Measurements from ENCODE around the gene UBA5.
"Not testable (repeated sequence)": the region's sequence is repeated elsewhere in the genome, so short reads cannot be mapped to it uniquely, and the experiment has no call there.

UBA5 gene

DNA sequence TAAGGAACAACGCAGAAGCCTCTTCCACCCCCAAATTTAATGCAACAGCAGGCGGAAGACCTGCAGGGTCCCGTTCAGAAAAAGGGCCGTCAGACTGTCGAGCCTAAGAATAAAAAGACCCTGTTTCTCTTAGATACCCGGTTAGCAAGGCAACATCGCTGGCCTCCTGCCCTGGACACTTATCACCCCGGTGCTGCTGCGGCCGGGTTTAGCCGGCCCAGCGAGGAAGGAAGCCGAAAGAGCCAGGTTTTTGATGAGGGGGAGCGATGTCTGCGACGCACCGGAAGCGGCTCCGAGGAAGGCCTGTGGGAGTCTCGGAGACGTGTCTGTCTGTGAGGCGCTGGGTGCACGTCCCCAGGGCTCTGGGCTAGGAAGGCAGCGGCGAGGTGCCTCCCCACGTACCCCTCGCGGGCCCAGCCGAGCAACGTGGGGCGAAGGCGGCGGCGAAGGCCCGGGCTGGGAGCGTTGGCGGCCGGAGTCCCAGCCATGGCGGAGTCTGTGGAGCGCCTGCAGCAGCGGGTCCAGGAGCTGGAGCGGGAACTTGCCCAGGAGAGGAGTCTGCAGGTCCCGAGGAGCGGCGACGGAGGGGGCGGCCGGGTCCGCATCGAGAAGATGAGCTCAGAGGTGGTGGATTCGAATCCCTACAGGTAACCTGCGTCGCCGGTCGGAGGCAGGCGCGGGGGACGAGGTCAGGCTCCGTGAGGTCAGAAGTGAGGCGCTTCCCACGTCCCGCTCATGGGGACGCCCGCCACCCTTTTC, at the start of gene UBA5:
UBA5 (plus strand) TSS at position 278 of the 759 bp plus-strand sequence; CDS start at position 487, 209 bp downstream.
- Mint-ChIP-seq H3K27ac (ENCODE audit: low read depth) (peak within 1 kb of the TSS; percentile 97), H3K4me3 (peak within 1 kb of the TSS; percentile 95), H3K4me1 (peaks cover 54% of the 10 kb centered on the region), H3K9me3 (no peaks in the 10 kb centered on the region), H3K36me3 (ENCODE audit: insufficient read depth) (peaks cover 12% of the 10 kb centered on the region), H3K27me3 (no peaks in the 10 kb centered on the region)
- ATAC-seq (replicated peaks; ENCODE audit: extremely low read depth, poor library complexity, severe bottlenecking) = peak; percentile 88
- DNase-seq (ENCODE audit: low spot score in 2 of 2) = peak; percentile 50 to 56

DNA sequence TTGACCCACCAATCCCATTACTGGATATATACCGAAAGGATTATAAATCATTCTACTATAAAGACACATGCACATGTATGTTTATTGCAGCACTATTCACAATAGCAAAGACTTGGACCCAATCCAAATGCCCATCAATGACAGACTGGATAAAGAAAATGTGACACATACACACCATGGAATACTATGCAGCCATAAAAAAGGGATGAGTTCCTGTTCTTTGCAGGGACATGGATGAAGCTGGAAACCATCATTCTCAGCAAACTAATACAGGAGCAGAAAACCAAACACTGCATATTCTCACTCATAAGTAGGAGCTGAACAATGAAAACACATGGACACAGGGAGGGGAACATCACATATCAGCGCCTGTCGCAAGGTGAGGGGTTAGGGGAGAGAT, 44.8 kb upstream of the UBA5 start:
- not testable (repeated sequence) for DNase-seq (ENCODE audit: low spot score in 2 of 2); H3K9me3 Mint-ChIP-seq; H3K4me1 Mint-ChIP-seq; H3K36me3 Mint-ChIP-seq (ENCODE audit: insufficient read depth); H3K27me3 Mint-ChIP-seq; H3K27ac Mint-ChIP-seq (ENCODE audit: low read depth); ATAC-seq (replicated peaks; ENCODE audit: extremely low read depth, poor library complexity, severe bottlenecking); H3K4me3 Mint-ChIP-seq

DNA sequence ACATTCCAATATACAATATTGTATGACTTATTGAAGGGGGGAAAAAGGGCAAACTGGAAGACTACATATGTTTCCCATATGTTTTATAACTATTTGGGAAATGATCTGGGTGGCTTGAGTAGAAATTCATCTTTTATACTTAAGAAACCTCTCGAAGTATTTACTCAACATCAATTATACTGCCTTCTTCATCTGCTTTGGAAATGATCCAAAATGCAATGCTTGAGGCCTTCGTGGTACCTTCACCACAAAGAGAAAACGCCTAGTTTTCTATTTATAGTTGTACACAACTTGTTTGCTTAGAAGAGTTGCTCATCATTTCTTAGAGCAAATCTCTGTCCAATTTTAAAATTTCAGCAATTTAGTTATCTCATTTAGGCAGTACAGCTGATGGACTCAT, 44.2 kb upstream of the UBA5 start:
- DNase-seq (ENCODE audit: low spot score in 2 of 2) = no peak
- H3K27ac Mint-ChIP-seq (ENCODE audit: low read depth) = no peak overlapping the region
- H3K4me1 Mint-ChIP-seq = peaks cover 4% of the 10 kb centered on the region
- peaks cover 10% of the 10 kb centered on the region for H3K36me3 Mint-ChIP-seq (ENCODE audit: insufficient read depth)
- ATAC-seq (replicated peaks; ENCODE audit: extremely low read depth, poor library complexity, severe bottlenecking) = no peak
- no peak overlapping the region for H3K4me3 Mint-ChIP-seq
- no peaks in the 10 kb centered on the region for H3K27me3 Mint-ChIP-seq
- H3K9me3 Mint-ChIP-seq = no peaks in the 10 kb centered on the region

DNA sequence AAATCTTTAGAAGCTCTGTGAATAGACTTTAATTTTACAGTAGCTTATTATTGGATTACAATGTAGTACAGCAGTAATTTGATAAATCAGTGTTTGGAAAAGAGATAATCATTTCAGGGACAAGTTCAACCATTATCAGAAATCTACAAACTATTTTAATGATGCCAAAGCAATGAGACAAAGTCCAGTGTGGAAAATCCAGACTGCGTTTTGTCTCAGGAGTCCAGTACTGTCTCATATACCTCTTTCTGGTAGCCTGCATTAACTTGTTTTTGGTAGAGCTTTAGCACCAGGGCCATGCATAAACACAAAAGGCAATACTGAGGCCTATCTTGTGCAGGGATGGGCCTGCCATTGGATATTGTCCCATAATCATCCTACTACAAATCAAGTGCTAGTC, 43.3 kb upstream of the UBA5 start:
- ATAC-seq (replicated peaks; ENCODE audit: extremely low read depth, poor library complexity, severe bottlenecking) (no peak), DNase-seq (ENCODE audit: low spot score in 2 of 2) (no peak)
- Mint-ChIP-seq H3K4me1 (peaks cover 7% of the 10 kb centered on the region), H3K27me3 (no peaks in the 10 kb centered on the region), H3K36me3 (ENCODE audit: insufficient read depth) (peaks cover 10% of the 10 kb centered on the region), H3K9me3 (no peaks in the 10 kb centered on the region), H3K4me3 (no peak overlapping the region), H3K27ac (ENCODE audit: low read depth) (no peak overlapping the region)

DNA sequence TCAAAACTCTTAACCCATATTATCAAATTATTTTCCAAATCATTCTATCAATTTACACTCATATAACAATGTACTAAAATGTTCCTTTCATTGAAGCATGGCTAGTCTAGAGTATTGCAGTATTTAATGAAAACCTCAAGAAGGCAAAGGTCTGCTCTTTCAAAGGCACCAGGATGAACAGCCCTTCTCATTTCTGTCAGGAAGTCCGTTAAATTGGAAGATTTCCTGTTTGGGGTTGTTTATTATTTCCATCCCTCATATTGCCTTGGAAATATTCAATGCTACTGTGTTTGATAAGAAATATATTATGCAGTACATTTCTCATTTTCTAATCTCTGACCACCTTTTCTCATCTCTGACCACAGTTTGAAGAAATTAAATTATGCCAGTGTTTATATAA, 38.0 kb upstream of the UBA5 start:
- Mint-ChIP-seq H3K4me1 (peaks cover 7% of the 10 kb centered on the region), H3K4me3 (no peak overlapping the region), H3K27ac (ENCODE audit: low read depth) (no peak overlapping the region), H3K36me3 (ENCODE audit: insufficient read depth) (peaks cover 12% of the 10 kb centered on the region), H3K9me3 (no peaks in the 10 kb centered on the region), H3K27me3 (no peaks in the 10 kb centered on the region)
- no peak for ATAC-seq (replicated peaks; ENCODE audit: extremely low read depth, poor library complexity, severe bottlenecking)
- no peak for DNase-seq (ENCODE audit: low spot score in 2 of 2)

DNA sequence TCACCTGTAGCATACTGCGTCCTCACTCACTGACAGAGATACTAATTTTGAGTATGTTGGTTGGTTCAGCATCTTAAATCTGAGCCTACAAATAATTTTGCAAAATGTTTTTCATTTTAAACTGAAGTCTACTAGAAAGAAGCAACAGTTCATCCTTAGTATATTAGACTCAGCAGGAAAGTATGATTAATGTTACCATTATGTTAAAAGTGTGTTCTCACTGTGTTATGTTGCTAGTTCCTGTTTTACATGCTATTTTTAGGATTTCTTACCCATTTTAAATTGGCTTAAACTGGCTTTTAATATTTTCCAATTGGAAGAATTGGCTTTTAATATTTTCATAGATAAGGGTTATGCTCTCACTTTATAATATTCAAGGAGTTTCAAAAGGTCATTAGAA, 37.4 kb upstream of the UBA5 start:
- H3K4me1 Mint-ChIP-seq = peaks cover 7% of the 10 kb centered on the region
- H3K9me3 Mint-ChIP-seq = no peaks in the 10 kb centered on the region
- peaks cover 10% of the 10 kb centered on the region for H3K36me3 Mint-ChIP-seq (ENCODE audit: insufficient read depth)
- H3K27ac Mint-ChIP-seq (ENCODE audit: low read depth) = no peak overlapping the region
- DNase-seq (ENCODE audit: low spot score in 2 of 2) = no peak
- ATAC-seq (replicated peaks; ENCODE audit: extremely low read depth, poor library complexity, severe bottlenecking) = no peak
- no peaks in the 10 kb centered on the region for H3K27me3 Mint-ChIP-seq
- no peak overlapping the region for H3K4me3 Mint-ChIP-seq

DNA sequence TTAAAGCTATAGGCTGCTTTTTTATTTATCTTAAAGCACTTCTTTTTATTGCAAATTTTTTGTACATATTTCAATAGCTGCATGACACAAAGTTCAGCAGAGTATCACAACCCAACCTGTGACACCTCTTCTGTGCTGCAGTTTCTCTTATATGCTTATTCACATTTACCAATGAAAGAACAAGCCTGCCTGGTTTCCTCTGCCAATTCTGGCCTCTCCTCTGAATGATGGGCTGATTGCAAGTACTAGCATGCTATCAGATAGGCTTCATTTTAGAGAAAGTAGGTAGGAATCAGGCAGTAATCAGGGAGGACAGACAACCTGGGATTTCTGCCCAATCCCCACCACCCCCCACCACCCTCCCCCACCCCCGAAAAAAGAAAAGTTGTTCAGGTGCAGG, 36.5 kb upstream of the UBA5 start:
- H3K36me3 Mint-ChIP-seq (ENCODE audit: insufficient read depth) = peaks cover 11% of the 10 kb centered on the region
- DNase-seq (ENCODE audit: low spot score in 2 of 2) (no peak), ATAC-seq (replicated peaks; ENCODE audit: extremely low read depth, poor library complexity, severe bottlenecking) (no peak)
- no peaks in the 10 kb centered on the region for H3K27me3 Mint-ChIP-seq
- no peak overlapping the region for H3K4me3 Mint-ChIP-seq
- H3K4me1 Mint-ChIP-seq = peaks cover 7% of the 10 kb centered on the region
- H3K9me3 Mint-ChIP-seq = no peaks in the 10 kb centered on the region
- no peak overlapping the region for H3K27ac Mint-ChIP-seq (ENCODE audit: low read depth)

DNA sequence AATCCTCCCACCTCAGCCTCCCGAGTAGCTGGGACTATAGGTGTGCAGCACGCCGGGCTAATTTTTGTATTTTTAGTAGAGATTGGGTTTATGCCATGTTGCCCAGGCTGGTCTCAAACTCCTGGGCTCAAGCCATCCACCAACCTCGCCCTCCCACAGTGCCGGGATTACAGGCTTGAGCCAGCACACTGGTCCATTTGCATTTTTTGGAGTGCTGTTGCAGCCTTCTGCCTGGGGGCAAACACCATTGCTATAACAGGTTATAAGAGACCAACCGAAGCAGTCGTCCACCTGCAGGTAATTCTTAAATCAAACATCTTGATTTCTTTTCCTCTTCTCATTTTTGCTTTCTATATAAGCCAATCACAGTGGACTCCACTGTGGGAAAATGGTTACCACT, 35.3 kb upstream of the UBA5 start:
- Mint-ChIP-seq H3K27me3 (no peaks in the 10 kb centered on the region), H3K4me3 (no peak overlapping the region), H3K4me1 (peaks cover 7% of the 10 kb centered on the region), H3K27ac (ENCODE audit: low read depth) (no peak overlapping the region), H3K9me3 (no peaks in the 10 kb centered on the region), H3K36me3 (ENCODE audit: insufficient read depth) (peaks cover 12% of the 10 kb centered on the region)
- DNase-seq (ENCODE audit: low spot score in 2 of 2) (no peak), ATAC-seq (replicated peaks; ENCODE audit: extremely low read depth, poor library complexity, severe bottlenecking) (no peak)

DNA sequence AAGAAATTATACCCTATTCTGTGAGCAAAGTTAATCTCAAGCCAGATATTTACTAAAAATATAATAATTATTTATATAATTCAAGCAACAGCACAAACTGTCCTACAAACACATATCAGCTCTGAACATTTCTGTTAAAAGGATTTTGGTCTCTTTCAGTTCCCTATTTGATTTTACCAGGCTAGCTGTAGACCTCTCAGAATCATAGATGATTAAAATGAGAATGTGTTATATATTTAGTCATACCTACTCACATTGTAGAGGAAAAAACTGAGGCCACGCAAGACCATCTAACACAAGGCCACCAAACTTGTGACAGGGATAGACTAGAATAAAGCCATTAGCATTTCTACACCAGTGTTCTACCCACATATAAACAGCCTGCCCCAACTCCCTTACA, 34.5 kb upstream of the UBA5 start:
- ATAC-seq (replicated peaks; ENCODE audit: extremely low read depth, poor library complexity, severe bottlenecking) (no peak), DNase-seq (ENCODE audit: low spot score in 2 of 2) (no peak)
- Mint-ChIP-seq H3K9me3 (no peaks in the 10 kb centered on the region), H3K4me3 (no peak overlapping the region), H3K27me3 (no peaks in the 10 kb centered on the region), H3K27ac (ENCODE audit: low read depth) (no peak overlapping the region), H3K36me3 (ENCODE audit: insufficient read depth) (peaks cover 12% of the 10 kb centered on the region), H3K4me1 (peaks cover 6% of the 10 kb centered on the region)

DNA sequence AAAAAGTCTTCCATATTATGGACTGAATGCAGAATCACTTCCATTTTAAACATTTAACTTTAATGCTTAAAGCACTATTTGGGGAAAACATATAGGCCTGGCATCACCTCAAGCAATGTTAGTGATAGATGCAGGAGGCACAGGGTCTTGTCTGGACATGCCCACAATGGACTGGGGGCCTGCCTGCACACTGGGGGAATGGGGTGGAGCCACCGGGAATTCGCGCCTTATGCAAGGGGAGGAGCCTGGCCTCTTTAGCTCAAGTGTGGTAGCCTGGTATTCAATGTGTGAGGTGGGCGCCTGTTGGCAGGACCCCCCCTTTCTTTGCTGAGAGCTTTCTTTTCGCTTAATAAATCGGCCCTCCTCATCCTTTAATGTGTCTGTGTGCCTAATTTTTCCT, 33.2 kb upstream of the UBA5 start:
- Mint-ChIP-seq H3K36me3 (ENCODE audit: insufficient read depth) (peaks cover 15% of the 10 kb centered on the region), H3K27ac (ENCODE audit: low read depth) (no peak overlapping the region), H3K9me3 (no peaks in the 10 kb centered on the region), H3K4me1 (no peaks in the 10 kb centered on the region), H3K4me3 (no peak overlapping the region), H3K27me3 (no peaks in the 10 kb centered on the region)
- DNase-seq (ENCODE audit: low spot score in 2 of 2) = no peak
- no peak for ATAC-seq (replicated peaks; ENCODE audit: extremely low read depth, poor library complexity, severe bottlenecking)

DNA sequence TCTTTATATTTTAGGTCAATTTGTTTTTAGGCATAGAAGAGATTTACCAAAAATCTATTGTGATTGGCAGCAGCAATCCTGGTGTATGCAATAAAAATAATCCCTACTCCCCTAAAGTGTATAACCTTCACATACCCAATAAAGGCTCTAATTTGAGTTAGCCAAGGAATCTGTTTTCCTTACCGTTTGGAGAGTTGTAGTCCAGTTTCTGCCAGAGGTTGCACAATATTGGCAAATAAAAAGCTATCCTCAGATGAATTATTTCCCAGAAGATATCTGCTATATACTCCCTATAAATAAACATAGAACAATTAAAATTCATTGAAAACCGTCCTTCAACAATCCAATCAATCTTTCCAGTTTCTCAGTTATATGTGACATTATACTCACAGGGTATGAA, 32.0 kb upstream of the UBA5 start:
- Mint-ChIP-seq H3K27me3 (no peaks in the 10 kb centered on the region), H3K36me3 (ENCODE audit: insufficient read depth) (peaks cover 17% of the 10 kb centered on the region), H3K9me3 (no peaks in the 10 kb centered on the region), H3K4me3 (no peak overlapping the region), H3K27ac (ENCODE audit: low read depth) (no peak overlapping the region), H3K4me1 (no peaks in the 10 kb centered on the region)
- no peak for ATAC-seq (replicated peaks; ENCODE audit: extremely low read depth, poor library complexity, severe bottlenecking)
- no peak for DNase-seq (ENCODE audit: low spot score in 2 of 2)

DNA sequence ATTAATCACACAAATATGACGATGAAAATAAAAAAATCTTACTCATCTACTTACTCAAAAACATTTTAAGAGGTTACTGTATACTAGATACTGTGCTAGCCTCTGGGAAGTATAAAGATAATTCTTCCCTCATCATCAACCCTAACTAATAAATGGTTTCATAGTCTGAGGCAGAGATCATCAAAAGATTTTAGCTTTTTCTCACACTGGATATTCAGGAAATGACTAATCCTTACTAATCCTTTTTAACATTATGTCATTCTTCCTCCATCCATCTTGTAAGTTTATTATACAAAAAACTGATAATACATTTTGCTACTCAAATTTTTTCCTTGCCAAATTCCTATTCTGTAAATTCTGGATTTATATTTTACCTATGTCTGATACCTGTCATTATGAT, 30.2 kb upstream of the UBA5 start:
- no peak overlapping the region for H3K27ac Mint-ChIP-seq (ENCODE audit: low read depth)
- no peak for ATAC-seq (replicated peaks; ENCODE audit: extremely low read depth, poor library complexity, severe bottlenecking)

DNA sequence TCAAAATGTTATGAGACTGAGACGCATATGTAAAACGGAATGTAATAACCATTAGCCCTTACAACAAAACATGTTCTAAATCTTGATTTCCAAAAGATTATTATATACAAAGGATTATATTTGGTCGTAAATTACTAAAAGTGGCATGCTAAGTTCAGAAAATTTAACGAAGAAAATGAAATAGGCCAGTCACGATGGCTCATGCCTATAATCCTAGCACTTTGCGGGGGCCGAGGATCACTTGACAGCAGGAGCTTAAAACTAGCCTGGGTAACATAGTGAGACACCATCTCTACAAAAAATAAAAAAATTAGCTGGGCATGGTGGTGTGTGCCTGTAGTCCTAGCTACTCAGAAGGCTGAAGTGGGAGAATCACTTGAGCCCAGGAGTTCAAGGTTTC, 29.5 kb upstream of the UBA5 start:
- Mint-ChIP-seq H3K27ac (ENCODE audit: low read depth) (no peak overlapping the region), H3K36me3 (ENCODE audit: insufficient read depth) (peaks cover 19% of the 10 kb centered on the region), H3K27me3 (no peaks in the 10 kb centered on the region), H3K9me3 (no peaks in the 10 kb centered on the region), H3K4me1 (no peaks in the 10 kb centered on the region), H3K4me3 (no peak overlapping the region)
- DNase-seq (ENCODE audit: low spot score in 2 of 2) (no peak), ATAC-seq (replicated peaks; ENCODE audit: extremely low read depth, poor library complexity, severe bottlenecking) (no peak)

More for the DNA sequence above, 30.2 kb upstream of the UBA5 start:
- Mint-ChIP-seq H3K9me3 (no peaks in the 10 kb centered on the region), H3K4me3 (no peak overlapping the region), H3K27me3 (no peaks in the 10 kb centered on the region), H3K4me1 (no peaks in the 10 kb centered on the region), H3K36me3 (ENCODE audit: insufficient read depth) (peaks cover 17% of the 10 kb centered on the region)
- DNase-seq (ENCODE audit: low spot score in 2 of 2) = no peak

Data from central memory CD8-positive, alpha-beta T cell (primary cell).